Loucy (cell line): ENCODE results near the gene TBC1D1.

ENCODE experiments used
- EZH2phosphoT487 ChIP-seq: fragments of 200-600 bp; IDR thresholded peaks from 2 replicates; pipeline ENCODE4 v1.6.1; 2018; ENCODE audit warnings: antibody characterized with exemption, mild to moderate bottlenecking, moderate library complexity, borderline replicate concordance
- TF ChIP-seq, protein P1 (sequence below): fragments of 200-600 bp; sonication (generic); conservative IDR thresholded peaks from 2 replicates; pipeline ENCODE4 v1.5.1; 2014; ENCODE audit warnings: mild to moderate bottlenecking, antibody characterized with exemption, low read length

DNA sequence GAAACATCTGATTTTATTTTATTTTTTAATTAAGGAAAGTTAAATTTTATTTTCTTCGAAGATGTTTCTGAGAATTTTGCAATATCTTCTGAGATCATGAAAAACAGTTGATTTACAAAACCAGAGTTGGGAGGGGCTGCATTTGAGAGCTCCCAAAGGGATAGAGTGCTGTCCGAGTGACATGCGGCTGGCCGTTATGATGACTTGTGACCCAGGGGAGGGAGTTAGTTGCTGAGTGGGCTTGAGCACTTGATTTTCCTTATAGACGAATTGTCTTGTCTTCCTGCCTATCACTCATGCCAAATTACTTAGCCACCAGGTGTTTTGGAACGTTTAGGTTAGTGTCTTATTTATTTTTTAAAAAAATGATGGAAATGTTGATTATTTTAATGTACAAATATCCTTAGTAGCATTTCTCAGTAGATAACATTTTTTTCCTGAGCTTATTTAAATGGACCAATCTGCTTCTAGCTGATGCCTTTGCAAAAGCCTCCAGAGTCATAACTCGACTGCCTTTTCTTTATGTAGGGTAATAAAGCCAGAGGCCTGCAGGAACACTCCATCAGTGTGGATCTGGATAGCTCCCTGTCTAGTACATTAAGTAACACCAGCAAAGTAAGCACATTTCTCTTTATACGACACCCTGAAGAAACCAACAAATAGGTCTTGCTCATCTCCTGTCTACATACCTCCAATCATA lies 154.6 kb downstream of the TBC1D1 start:
- TF ChIP-seq EZH2phosphoT487 = no peak
- TF ChIP-seq, protein P1, sequence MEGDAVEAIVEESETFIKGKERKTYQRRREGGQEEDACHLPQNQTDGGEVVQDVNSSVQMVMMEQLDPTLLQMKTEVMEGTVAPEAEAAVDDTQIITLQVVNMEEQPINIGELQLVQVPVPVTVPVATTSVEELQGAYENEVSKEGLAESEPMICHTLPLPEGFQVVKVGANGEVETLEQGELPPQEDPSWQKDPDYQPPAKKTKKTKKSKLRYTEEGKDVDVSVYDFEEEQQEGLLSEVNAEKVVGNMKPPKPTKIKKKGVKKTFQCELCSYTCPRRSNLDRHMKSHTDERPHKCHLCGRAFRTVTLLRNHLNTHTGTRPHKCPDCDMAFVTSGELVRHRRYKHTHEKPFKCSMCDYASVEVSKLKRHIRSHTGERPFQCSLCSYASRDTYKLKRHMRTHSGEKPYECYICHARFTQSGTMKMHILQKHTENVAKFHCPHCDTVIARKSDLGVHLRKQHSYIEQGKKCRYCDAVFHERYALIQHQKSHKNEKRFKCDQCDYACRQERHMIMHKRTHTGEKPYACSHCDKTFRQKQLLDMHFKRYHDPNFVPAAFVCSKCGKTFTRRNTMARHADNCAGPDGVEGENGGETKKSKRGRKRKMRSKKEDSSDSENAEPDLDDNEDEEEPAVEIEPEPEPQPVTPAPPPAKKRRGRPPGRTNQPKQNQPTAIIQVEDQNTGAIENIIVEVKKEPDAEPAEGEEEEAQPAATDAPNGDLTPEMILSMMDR = no peak
